Activated T-helper 9 cell treated with anti-CD3 and anti-CD28 coated beads, Interleukin-2, amount 50 U/mL, for 16 hours (primary cell): ENCODE measurements around the gene NKAIN4.
"Not testable (repeated sequence)": the region's sequence is repeated elsewhere in the genome, so short reads cannot be mapped to it uniquely, and the experiment has no call there.

Source experiments
- DNase-seq: peaks from one replicate; pipeline ENCODE4 v3.0.0-alpha.2; 2020; ENCODE audit warnings: low read depth

The NKAIN4 gene

DNA sequence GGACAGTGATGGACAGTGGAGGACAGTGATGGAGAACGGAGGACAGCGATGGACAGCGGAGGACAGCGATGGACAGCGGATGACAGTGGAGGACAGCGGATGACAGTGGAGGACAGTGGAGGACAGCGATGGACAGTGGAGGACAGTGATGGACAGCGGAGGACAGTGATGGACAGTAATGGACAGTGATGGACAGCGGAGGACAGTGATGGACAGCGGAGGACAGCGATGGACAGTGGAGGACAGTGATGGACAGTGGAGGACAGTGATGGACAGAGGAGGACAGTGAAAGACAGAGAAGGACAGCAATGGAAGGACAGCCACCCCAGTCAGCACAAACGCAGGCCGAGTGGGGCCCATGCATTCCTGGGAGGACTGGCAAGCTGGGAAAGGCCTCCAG is 3.4 kb upstream of the NKAIN4 start:
- no peak for DNase-seq

- no peak for DNase-seq
Measured at GRCh38 chr20:63256954-63257353, 2.7 kb upstream of the NKAIN4 start.

- no peak for DNase-seq
Measured at GRCh38 chr20:63255931-63256704, 1.9 kb upstream of the NKAIN4 start.

- DNase-seq: no peak
Measured at GRCh38 chr20:63254606-63255384, 532 bp upstream of the NKAIN4 start.

DNA sequence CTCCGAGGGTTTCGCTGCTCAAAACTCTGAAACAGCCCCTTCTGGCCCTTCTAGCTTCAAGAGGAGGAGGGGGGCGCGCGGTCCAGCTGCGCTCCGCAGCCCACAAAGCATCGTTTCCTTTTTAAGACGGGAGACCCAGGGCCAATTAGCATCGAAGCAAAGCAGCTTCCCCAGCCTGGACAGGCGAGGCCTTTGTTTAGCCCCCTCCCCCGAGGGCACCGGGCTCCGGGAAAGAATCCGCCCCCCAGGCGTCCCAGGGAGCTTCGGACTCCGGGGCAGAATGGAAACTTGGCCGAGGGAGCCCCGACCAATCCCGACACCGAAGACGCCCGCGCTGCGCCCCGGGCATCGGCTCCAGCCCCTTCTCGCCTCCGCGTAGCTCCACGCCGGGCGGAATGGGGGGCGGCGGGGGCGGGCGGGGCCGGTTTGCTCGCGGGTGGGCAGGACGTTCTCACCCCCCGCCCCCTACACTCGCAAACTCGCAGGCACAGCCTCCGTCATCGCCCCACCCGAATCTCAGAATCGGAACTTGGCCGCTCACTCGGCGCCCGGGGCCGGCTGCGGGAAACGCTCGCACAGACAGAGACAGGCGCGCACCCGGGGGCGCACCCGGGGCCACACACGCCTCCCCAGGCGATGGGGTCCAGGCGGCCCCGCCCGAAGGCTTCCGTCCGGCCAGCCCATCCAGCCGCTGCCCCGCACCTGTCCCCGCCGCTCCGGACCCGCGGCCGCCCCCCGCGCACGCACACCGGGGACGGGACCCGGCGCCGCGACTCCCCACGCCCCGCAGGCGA is 628 bp downstream of the NKAIN4 start:
- DNase-seq: no peak

DNA sequence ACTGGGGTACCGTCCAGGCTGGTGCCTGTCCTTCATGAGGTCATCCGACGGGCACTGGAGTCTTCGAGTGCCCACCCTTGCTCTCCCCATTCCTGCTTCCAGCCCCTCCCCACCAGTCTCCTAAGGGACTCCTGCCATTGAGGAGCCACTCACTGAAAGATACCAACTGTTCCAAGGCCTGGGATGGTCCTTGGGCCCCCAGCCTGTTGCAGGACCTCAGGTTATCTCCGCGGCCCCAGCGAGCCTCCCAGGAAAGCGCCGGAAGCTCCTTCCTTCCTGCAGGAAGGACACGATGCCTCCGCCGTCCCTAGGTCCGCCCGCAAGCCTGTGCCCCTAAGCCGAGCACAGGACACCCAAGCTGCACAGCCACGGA is 1.2 kb downstream of the NKAIN4 start:
- DNase-seq: no peak

DNA sequence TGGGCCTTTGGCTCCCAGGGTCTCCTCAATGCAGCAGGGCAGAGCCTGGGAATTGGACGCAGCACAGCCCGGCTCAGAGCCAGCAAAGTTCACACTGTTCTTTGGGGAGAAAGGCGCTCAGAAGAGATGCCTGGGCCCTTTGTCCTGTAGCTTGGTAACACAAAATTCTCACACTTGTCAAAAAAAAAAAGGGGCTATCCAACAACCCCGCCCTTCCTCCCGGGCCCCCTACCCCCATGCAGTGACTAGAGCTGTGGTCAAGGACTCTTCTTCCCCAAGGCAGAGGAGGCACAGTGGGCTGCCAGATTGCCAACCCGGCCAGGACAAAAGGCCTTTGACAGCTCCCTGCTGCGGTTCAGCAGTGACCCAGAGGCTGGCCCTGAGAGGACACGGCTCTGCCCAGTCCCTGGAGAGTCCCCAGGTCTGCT is 2.0 kb downstream of the NKAIN4 start:
- no peak for DNase-seq

DNA sequence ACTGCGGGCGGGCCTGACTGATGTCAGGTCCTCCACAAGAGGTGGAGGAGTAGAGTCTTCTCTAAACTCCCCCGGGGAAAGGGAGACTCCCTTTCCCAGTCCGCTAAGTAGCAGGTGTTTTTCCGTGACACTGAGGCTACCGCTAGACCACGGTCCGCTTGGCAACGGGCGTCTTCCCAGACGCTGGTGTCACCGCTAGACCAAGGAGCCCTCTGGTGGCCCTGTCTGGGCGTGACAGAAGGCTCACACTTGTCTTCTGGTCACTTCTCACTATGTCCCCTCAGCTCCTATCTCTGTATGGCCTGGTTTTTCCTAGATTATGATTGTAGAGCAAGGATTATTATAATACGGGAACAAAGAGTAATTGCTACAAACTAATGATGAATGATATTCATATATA is 2.9 kb downstream of the NKAIN4 start:
- DNase-seq: not testable (repeated sequence)

DNA sequence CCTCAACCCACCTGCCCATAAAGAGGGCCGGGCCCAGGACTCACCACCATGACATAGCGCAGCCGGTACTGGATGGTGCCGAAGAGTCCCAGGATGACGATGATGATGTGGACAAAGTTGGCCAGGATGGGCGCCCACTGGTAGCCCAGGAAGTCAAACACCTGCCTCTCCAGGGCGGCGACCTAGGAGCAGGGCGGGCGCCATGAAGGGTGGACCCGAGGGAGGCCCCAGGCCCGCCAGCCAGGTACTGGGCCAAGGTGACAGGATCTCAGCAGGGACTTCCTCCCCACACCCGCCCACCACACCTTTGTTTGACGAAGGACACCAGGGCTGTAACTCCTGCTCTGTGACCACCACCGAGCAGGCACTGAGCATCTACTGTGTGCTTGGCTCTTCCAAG is 4.4 kb downstream of the NKAIN4 start:
- DNase-seq: no peak

DNA sequence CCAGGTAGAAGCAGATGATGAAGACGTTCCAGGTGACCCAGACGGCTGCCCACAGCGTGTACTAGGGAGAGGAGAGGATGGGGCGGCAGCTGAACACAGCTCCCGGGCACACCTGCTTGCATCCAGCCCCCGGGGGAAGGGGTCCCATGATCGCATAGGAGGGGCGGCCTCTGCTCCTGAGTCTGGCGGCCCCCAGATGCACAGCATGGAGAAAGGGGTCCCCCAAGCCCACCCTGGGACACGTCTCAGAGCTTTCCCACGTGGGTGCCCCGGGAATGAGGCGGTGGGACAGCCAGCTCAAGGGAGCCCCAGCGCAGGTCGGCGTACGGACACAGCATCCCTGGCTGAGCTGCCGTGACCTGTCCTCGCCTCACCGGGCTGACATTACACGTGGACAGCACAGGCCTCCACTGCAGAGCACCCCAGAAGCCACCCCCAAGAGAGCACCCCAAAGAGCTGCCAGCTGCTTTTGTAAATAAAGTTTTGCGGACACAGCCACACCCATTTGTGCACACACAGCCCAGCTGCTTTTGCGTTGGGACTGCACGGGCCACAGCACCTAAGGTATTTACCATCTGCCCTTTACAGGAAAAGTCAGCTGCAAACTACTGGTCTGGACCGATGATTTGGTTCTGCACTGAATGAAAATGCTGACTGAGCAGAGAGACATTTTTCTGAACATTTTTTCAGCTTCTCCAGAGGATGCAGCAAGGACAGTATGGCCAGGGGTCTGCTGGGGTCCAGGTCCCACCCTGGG is 5.2 kb downstream of the NKAIN4 start:
- no peak for DNase-seq

DNA sequence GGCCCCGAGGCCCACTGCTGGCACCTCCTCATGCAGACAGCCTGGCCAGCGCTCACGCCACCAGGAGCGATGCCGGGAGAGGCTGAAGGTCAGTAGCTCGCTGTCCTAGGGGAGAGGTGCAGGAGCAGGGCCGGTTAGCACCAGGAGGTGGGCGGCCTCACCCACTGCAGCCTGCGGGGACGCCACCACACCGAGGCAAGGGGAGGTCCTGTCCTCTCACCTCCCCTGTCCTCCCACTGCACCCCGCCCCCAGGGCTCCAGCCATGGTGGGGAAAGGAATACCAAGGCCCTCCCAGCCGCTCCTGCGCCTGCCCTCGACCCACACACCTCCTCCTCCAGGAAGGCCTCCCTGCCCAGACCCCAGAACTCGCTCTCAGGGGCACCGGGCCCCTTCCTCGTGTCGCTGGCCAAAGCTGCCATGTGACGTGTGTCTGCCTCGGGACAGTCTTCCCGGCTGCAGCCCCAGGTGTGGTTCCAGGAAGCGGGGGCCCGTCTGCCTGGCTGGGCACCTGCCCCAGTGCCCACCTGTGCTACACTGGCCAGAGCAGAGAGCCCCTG is 6.5 kb downstream of the NKAIN4 start:
- no peak for DNase-seq

DNA sequence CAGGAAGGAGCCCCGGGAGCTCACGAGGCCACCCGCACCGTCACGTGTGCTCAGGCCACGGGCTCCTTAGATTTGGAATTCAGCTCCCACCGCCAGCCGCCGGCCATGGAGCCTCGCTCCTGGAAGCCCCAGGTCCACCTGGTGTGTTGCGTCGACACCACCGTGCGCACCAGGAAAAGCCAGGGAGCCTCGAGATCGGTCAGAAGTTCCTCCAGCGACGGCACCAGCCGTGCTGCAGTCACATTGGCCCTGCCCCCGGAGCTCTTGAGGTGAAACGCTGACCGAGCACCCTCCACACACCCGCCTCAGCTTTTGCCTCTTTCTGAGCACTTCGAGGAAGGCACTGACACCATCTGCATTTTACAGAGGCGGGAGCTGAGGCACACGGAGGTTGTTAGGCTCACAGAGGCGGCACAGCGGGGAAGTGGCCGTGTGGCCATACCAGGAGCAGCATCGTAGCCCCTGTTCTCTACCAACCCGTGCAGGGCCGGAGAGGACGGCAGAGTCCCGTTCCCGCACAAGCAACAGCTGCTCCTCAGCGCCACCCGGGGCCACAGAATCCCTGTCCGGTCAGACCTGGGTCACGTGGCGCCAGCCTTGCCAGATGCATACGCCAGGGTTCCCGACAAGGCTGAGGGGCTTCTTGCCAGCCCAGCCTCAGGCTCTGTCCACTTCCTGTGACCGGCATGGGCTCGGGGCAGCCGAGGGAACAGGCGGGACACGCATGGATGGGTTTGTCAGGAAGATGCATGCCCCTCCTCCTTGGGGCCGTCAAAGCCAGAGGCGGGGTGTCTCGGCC is 7.6 kb downstream of the NKAIN4 start:
- no peak for DNase-seq

GRCh38 chr20:63244468-63244867 is 9.8 kb downstream of the NKAIN4 start:
- no peak for DNase-seq

DNA sequence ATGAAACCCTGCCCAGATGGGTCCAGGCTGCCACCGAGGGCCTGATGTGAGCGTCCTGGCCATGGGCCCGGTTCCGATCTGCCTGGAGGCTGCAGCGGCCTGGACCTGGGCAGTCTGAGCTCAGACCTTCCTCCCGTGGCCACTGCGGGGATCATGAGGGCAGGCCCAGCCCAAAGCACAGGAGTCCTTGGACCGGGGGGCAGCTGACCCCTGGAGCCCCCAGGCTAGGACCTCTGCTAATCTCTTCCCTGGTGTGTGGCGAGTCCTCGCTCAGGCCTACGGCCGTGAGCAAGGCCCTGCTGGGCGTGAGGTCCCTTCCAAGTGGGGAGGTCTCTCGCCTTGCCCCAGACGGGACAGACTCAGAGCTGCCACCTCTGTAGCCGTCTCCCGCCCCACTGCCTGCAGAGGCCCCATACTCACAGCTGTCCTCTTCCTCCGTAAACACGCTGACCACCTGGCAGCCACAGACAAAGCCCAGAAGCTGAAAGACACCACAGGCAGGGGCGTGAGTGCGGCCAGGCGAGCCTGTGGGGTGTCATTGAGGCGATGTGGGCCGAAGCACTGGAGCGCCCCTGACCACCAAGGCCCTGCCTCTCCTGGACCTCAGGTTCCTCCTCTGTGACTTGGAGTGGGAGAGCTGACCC is 10.5 kb downstream of the NKAIN4 start:
- no peak for DNase-seq

DNA sequence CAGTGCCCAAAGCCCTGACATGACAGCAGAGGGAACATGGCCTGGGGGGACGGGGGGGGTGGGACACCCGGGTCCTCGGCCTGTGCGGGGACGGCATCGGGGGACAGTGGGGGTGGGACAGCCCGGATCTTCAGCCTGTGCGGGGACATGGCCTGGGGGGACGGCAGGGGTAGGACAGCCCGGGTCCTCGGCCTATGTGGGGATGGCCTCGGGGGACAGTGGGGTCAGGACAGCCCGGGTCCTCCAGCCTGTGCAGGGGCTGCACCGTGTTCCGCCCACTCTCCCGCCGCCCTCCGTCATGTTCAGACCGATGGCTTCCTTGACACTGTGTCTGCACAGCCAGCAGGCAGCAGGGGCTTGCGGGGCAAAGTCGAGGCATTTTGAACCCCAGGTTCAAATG is 11.5 kb downstream of the NKAIN4 start:
- DNase-seq: no peak

- DNase-seq: no peak
Measured at GRCh38 chr20:63241272-63241671, 13.0 kb downstream of the NKAIN4 start.

DNA sequence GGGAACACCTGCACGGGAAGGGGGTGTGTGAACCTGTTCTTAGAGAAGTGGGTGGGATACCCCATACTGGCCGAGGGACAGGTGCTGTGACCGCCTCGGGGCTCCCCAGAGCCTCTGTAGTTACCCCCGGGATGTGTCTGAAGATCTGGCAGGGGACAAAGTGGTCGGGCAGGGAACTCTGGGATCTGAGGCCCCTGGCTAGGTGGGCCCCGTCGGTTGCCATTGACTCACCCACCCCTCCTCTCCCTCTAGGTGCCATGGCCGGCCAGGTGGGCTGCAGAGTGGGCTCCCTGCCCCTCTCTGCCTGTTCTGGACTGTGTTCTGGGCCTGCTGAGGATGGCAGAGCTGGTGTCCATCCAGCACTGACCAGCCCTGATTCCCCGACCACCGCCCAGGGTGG is 14.3 kb downstream of the NKAIN4 start:
- no peak for DNase-seq

GRCh38 chr20:63239431-63239830 is 14.8 kb downstream of the NKAIN4 start:
- DNase-seq: no peak

DNA sequence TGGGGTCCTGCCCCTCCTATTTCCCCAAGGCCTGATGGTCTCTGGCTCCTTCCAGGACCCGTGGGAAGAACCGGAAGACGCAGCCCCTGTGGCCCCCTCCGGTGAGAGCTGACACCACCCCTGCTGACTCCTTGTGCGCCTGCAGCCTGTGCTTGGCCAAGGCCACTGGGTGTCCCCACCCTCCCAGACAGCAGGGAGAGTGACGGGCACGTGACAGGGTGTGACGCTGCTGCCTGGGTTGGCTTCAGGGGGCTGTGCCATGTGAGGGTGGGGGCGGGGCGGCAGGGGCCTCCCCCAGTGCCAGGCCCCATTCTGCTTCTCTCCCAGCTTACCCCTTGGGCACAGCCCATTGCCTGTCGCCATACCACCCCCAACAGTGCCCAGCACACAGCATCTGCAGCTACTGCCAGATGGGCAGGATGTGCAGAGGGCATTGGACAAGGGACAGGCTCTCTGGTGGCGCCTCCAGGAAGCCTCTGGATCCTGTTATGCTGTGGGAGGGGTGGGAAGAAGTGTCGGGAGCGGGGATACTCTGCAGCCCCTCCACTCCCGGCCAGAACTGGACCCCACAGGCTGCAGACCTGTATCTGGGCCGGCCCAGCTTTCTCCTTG is 15.6 kb downstream of the NKAIN4 start:
- no peak for DNase-seq

DNA sequence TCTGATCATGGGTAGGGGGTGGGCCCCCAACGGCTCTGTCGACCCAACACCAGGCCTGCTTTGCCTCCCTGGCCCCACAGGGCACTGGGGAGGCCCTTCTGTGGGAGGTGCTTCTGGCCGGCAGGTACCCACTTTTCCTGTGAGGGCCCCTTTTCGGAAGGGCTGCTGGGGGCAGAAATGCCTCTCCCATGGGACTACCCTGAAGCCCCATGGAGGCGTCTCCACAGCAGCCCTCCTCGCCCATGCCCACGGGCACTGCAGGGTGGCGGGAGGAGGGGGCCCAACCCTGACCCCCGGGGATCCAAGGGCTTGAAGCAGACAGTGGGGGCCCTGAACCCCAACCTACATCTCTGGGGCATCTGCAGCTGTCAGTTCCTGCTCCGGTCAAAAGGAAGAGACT is 16.2 kb downstream of the NKAIN4 start:
- DNase-seq: no peak
